HG03060 (cell line): ENCODE measurements around the gene PSMB7.

Experiments
- ATAC-seq: cut with Tn5 transposase; IDR thresholded peaks from one replicate; pipeline ENCODE4 v1.9.1; 2021; ENCODE audit warnings: low read depth, moderate number of reproducible peaks; ENCODE audit not compliant: unreplicated experiment

Gene PSMB7

GRCh38 chr9:124308606-124309491 lies 106.4 kb downstream of the PSMB7 start:
- no peak for ATAC-seq

- ATAC-seq, result no peak
Observed at GRCh38 chr9:124307379-124308030, 107.7 kb downstream of the PSMB7 start.

GRCh38 chr9:124306098-124306735 lies 109.0 kb downstream of the PSMB7 start:
- no peak for ATAC-seq

GRCh38 chr9:124304285-124304684 lies 111.0 kb downstream of the PSMB7 start:
- ATAC-seq, result no peak

GRCh38 chr9:124303762-124304161 lies 111.5 kb downstream of the PSMB7 start:
- ATAC-seq, result no peak
